ENCODE measurements around the gene TES.

Gene TES

GRCh38 chr7:116194115-116194514 lies 16.2 kb upstream of the TES start:
- no peak for DNase-seq

GRCh38 chr7:116195451-116195850 lies 14.9 kb upstream of the TES start:
- no peak for DNase-seq

- no peak for DNase-seq
Observed at GRCh38 chr7:116196947-116197346, 13.4 kb upstream of the TES start.

DNA sequence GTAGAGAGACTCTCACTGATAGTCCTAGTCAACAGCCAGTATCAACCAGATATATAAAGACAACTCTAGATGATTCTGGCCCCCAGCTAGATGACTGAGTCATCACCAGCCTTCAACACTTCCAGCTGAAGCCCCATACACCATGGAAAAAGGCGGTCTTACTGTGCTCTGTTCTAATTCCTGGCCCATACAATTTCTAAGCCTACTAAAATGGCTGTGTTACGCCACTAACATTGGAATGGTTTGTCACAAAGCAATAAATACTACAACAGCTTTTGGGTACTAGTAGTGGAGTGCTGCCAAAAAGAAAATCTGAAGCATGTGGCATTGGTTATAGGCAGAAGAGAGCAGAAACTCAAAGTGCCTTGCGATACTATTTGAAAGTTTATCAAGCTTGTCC lies 13.0 kb upstream of the TES start:
- no peak for DNase-seq

- no peak for DNase-seq
Observed at GRCh38 chr7:116198748-116199410, 11.5 kb upstream of the TES start.

- no peak for DNase-seq
Observed at GRCh38 chr7:116200963-116201362, 9.4 kb upstream of the TES start.

DNA sequence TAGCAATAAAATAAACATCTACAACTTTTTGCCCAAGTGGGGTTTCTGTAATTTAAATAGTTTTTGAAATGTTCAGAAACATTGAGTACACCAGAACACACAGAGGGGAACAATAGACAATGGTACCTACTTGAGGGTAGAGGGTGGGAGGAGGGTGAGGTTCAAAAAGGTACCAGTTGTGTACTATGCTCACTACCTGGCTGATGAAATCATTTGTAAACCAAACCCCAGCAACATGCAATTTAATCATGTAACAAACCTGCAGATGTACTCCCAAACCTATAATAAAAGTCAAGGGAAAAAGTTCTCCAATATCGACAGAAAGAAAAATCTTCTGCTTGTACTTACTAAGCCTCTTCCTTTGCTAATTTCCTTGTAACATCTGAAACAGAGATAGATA lies 4.2 kb upstream of the TES start:
- DNase-seq, result no peak

GRCh38 chr7:116208919-116209318 lies 1.4 kb upstream of the TES start:
- DNase-seq, result no peak

DNA sequence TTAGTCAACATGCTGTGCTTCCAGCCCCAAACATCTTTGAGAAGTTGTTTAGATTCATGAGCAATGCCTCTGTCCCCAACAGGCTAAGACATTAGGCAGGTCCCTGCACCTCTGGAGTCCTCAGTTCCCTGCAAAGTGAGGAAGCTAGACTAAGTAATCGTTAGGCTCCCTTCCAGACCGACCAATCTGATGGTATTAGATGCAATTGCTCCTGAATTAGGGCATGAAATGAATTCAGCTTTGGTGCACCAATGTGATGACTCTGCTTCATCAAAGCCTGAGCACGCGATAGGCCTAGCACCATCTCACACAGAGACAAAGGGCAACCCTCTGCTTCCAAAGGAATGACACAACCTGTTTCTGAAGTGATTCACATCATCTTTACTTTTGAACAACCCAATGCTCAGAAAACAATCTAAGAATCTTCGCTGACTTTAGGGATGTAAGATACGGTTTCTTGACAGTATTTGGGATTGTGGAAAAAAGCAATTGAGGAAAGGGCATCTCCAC lies 723 bp upstream of the TES start:
- DNase-seq, result no peak

DNA sequence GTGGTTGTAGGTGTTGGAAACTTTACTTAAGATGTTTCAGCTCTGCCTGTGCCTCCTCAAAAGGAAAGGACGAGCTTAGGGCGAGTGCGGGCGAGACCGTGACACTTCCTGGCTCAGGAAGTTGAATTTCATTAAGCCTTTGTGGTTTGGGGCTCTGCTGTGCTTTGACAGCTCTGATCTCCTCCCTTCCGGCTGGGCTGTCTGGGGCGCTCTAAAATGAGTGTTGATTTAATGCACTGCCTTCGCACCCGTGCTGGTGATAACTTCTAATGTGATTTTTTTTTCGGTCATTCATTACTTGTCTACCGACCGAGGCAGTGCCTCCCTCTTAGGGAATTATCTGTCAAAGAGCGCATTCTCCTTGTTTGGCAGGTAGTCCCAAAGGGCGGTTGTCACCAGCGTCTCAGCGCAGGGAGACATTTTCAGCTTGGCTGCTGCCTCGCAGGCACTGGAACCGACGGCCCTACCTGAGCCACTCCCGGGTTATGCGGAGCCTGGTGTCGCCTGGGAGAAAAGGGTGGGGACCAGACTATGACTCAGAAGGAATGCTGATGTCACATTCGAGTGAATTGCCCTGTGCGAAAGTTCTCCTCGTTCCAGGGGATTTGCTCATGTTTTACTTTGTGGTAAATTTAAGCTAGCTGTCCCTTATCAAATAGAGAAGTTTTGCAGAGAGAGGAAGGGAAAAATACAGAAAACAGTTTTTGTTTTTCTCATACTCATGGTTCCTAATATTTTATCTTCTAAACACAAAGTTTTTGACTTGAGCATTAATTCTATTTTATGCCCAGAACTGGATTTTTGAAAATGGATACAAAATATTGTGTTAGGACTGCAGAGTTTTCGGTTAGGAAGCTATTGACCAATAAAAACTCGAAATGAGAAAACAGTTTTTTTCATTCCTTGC lies 920 bp downstream of the TES start:
- DNase-seq, result peak; percentile 85

DNA sequence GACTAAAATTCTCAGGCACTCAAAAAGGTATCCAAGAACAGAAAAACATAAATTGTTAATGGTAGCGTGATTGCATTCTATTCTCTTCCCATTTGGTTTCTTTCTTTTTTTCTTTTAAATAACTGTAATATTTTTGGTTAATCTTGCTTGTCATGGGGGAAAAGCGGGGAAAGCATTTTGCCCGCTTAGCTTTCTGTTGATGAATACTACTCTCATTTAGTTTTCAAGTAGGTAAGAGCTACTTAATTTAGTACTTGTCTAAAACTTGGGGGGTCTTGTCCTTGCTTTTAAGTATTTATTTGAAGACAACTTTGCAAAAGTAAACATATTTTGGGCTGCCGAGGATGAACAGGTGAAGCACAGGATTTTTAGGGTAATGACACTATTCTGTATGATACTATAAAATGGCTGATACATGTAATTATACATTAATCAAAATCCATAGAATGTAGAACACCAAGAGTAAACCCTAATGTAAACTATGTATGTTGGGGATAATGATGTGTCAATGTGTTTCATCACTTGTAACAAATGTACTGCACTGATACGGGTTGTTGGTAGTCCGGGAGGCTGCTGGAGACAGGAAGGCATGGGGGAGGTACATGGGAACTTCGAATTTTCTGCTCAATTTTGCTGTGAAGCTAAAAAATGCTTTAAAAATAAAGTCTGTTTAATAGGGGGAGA lies 1.7 kb downstream of the TES start:
- peak; percentile 23 for DNase-seq

GRCh38 chr7:116212869-116213268 lies 2.5 kb downstream of the TES start:
- DNase-seq, result no peak

- DNase-seq, result no peak
Observed at GRCh38 chr7:116213361-116214130, 3.2 kb downstream of the TES start.

DNA sequence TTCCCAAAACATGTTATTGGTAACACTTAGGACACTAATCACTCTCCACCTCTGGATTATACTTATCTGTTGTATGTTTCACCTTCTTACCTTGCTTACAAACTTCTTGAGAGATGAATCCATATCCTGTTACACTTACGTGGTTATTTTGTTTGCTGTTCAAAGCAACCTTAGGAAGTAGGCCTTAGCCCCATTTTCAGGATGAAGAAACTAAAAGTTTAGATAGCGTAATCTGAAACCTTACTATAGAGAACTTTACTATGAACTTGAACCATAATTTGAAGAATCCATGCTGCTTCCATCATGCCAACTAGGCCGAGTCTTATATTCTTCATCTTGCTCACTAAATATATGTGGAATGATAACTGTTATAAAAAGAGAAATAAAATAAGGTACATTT lies 4.6 kb downstream of the TES start:
- DNase-seq, result no peak

- DNase-seq, result no peak
Observed at GRCh38 chr7:116215551-116215950, 5.2 kb downstream of the TES start.

- no peak for DNase-seq
Observed at GRCh38 chr7:116216956-116217571, 6.7 kb downstream of the TES start.

- no peak for DNase-seq
Observed at GRCh38 chr7:116218051-116218645, 7.8 kb downstream of the TES start.

DNA sequence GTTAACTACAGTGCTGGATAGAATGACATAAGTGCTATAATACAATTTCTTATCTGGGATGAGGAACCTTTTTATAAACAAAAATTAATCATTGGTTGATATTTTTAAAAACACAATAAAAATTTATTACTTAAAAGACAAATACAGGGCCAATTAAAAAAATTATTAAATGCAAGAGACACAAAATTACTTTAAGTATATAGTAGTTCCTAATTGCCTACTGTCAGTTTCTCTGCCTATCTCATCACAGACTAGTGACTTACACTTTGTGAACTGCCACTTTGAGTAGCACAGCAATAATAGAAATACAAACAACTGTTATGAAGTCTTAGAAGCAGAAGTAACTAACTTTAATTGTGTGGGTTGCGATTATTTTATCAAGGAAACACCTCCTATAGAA lies 8.4 kb downstream of the TES start:
- no peak for DNase-seq

DNA sequence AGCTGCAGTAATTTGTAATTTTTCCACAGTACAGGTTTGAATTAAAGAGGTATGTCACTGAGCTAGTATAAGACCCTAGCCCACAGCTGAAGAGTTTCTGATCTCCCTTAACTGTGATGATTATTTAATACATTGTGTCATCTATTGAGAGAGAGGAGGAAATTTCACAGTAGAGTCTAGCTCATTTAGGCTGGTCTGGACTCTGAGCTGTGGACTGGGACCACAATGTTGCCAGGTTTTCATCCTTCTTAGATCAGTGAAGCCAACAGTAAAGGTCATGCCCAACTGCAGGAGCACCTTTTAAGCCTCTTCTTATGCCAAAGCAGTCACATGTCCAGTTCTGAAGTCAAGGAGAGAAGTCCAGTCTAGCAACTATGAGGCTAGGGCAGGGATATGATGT lies 8.9 kb downstream of the TES start:
- no peak for DNase-seq

GRCh38 chr7:116219834-116220233 lies 9.5 kb downstream of the TES start:
- no peak for DNase-seq

DNA sequence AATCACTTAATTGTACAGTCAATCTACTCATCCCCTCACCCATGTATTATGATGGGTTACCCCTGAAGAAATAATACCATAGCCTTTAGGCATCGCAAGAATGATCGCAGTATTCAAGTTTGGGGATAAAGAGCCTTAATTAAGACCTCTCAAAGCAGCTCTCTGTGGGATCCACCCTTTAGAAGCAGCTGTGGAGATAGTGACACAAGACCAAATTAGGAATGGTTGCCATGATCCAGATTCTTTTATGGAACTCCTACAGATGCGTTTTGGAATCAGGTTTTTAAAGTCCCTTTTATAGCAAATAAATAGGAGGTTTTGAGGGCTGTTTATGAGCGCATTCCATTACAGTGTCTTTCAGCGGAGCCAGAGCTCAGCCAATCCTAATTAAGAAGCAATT lies 12.2 kb downstream of the TES start:
- no peak for DNase-seq

DNA sequence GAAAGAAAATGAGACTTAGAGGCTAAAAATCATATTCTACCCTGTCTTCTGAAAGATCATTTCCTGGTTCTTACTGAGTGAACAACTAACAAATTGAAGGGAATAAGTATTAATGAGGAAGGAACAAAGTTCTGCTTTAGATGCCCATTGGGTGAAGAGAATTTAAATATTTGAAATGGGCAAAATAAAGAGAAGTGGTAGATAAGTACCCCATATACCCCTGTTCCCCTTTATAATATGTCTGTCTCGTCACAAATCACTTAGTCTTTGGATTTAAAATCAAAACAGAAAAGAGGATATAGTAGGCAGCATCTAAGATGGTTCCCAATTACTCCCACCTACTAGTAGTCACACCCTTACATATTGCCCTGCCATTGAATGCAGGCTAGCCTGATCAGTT lies 13.2 kb downstream of the TES start:
- DNase-seq, result no peak
